GM19397 (cell line): Measurements from ENCODE around the gene SLC38A1.

Experiments
- ATAC-seq: cut with Tn5 transposase; IDR thresholded peaks from one replicate; pipeline ENCODE4 v1.9.1; 2021; ENCODE audit warnings: mild to moderate bottlenecking, moderate library complexity; ENCODE audit not compliant: unreplicated experiment

The SLC38A1 gene

DNA sequence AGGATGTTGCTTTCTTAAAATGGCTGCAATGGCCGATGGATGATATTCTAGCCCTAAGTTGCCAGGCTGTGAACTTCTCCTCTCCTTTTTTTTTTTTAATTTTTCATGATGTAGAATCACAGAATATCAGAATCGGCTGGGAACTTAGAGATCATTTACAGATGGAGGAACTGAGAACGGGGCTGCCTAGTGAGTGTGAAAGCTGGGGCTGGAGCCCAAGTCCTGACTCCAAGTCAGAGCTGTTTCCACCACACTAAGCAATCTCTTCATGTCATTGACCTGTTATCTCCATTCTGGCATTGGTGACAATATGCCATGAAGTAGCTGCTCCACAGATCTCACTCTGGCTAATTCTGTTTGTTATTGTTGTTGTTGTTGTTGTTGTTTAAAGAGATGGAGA is 121.7 kb downstream of the SLC38A1 start:
- ATAC-seq = peak; percentile 53

DNA sequence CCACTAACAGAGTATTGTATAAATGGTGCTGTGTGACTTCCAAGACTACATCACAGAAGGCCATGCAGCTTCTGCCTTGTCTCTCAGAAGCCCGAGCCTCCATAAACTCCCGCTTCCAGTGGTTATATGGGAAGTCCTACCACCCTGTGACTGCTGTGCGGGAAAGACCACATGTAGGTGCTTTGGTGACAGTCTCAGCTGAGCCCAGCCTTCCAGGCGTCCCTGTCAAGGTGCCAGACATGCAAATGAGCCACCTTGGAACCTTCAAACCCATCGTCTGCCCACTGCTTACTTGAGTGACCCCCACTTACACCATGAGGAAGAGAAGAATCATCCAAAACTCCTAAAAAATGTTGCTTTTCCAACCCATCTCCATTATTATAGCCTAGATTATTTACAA is 123.0 kb downstream of the SLC38A1 start:
- ATAC-seq = no peak

DNA sequence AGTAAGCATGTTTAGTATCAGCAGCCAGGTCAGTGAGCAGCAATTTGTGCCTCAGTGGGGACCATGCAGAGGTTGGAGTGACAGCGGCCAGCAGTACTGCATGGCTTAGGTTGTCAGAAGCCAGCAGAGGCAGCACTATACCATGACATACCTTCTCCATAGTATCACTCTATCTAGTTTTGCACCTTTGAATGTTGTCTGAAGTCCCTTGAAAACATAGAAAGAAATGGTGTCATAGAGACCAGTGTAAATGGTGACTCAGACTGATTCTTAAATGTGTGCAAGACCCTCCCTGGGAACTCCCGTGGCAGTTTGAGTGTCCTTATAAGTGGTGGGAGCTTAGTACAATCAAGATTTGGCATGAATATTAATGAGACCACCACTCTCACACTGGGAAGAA is 124.4 kb downstream of the SLC38A1 start:
- ATAC-seq = no peak

DNA sequence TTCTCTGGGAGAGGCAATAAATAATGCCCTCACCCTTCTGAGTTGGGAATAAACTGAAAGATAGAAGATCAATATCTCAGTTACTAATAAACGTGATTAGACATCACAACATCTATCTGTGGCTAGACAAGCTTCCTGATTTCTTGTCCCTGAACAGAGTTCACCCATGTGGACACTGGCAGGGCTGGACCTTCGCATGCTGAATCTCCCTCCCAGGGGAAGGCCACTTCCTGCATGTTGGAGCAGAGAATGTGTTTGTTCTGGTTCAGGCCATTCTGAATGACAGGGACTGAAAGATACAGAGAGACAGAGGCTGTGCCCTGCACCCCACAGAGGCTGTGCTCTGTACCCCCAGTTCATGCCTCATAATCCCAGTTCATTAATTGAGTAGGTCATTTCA is 132.6 kb downstream of the SLC38A1 start:
- no peak for ATAC-seq

DNA sequence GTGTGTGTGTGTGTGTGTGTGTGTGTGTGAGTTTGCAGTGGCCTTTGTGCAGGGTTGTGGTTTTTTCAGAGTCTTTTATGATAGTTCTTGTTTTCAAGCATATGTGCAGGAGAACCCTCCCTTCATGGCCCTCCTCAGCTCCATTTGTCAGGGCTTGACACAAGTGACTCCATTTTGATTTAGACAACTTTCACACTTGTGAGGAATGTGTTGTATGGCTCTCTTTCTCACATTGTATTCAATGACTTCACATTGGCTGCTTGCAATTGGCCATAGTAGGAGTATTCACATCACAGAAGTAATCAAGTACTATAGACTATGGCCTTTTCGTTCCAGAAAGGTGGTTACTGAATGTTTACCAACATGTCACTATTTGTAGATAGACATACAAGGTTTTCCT is 133.1 kb downstream of the SLC38A1 start:
- ATAC-seq = no peak

DNA sequence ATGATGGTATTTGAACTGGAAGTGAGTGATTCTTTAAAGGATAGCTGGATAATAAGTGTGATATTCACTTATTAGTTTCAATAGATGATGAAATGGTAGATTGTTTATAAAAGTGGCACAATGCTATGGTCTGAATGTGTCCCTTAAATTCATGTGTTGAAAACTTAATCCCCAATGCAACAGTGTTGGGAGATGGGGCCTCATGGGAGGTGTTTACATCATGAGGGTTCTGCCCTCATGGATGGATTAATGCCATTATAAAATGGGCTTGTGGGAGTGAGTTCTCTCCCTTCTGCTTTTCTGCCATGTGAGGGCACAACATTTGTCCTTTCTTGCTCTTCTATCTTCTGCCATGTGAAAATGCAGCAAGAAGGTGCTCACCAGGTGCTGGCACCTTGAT is 134.0 kb downstream of the SLC38A1 start:
- ATAC-seq = no peak

DNA sequence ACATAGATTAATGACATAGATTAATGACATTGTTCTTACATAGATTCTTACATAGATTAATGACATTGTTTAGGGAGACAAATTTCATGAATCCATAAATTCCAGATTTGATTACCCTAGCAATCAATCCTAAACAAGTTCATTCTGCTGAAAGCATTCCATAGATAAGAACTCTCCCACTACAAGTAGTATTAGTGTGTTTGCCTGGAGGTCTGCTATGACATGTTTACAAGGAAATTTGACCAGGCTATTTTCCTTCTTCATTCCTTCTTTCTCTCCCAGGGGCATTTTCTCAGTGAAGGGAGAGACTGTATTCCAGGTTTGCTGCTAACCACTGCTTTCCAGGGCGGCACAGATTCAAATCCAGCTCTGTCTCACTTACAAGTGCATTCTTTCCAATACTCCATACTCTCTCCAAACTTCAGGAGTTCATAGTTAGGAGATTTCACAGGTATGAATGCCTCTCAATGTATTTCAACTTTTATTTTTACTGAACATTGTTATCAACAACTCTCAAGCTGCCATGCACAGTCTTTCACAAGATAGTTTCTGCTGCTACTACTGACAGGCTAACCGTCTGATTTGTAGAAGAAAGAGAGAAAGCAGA is 134.5 kb downstream of the SLC38A1 start:
- no peak for ATAC-seq

DNA sequence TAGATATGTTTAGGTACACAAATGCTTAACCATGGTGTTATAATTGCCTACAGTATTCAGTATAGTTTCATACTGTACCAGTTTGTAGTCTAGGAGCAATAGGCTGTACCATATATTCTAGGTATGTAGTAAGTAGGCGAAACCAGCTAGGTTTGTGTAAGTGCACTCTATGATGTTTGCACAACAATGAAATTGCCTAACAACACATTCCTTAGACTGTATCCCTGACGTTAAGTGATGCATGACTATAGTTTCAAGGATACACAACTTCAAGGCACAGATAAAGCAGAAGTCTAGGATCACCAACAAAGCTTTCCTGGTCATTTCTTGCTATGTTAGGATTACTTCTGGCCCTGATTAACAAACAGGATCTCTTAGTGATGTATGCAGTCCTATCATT is 135.1 kb downstream of the SLC38A1 start:
- no peak for ATAC-seq
